ENCODE data around the gene RABEP1. TPM values are rescaled to one million over a fixed set of nuclear protein-coding genes. Genes with fewer than 3 reads are reported as not detected.

Gene RABEP1
- total RNA-seq, 3 donors from 2014 or later (not counting 1 experiment from before 2014, with no cell fraction given), result 44.1 to 64.0 (median 44.2) TPM

- H3K27me3 Mint-ChIP-seq (ENCODE audit: low read depth in 2 of 2), result no peaks in the 10 kb centered on the region
- H3K36me3 Mint-ChIP-seq, result no peaks in the 10 kb centered on the region
- H3K9me3 ChIP-seq (ENCODE audit: control insufficient read depth, insufficient read depth, low read length), result no peaks in the 10 kb centered on the region
- peak within 1 kb of the TSS; percentile 97 for H3K27ac ChIP-seq (ENCODE audit: low read length)
- TF ChIP-seq CTCF (IDR thresholded peaks at IDR 0.05), result no peak
- peak within 1 kb of the TSS; percentile 97 for H3K27ac Mint-ChIP-seq
- peak within 1 kb of the TSS; percentile 93 for H3K4me3 ChIP-seq (ENCODE audit: low read length)
- peaks cover 26% of the 10 kb centered on the region for H3K4me1 ChIP-seq (ENCODE audit: control insufficient read depth, insufficient read depth, low read length)
- peak; percentile 67 to 78 (median 70) for ATAC-seq
- H3K4me3 Mint-ChIP-seq, result peak within 1 kb of the TSS; percentile 99
- under 1% methylated on average over 39 of the region's 41 CpGs for WGBS (ENCODE audit: insufficient coverage)
- H3K36me3 ChIP-seq (ENCODE audit: control insufficient read depth, insufficient read depth, low read length), result peaks cover 39% of the 10 kb centered on the region
- no peaks in the 10 kb centered on the region for H3K9me3 Mint-ChIP-seq
- intact Hi-C loops (cut with micrococcal nuclease), result loop anchor here (1.0 to 5.0 kb wide), 4 partner anchors 19 to 473 kb away; partner anchors contain the start of genes C1QBP, DERL2, MIS12 and PFN1
- H3K27me3 ChIP-seq (ENCODE audit: control insufficient read depth, insufficient read depth, low read length), result no peaks in the 10 kb centered on the region
- peak; percentile 85 to 93 for DNase-seq
- peaks cover 25 to 27% of the 10 kb centered on the region in 2 donors for H3K4me1 Mint-ChIP-seq
Observed at GRCh38 chr17:5419959-5420653, 138.0 kb downstream of the RABEP1 start, which contains the start of gene RPAIN. Gene RPAIN, plus strand, starts transcription at chr17:5420182. Its CDS starts 29 bp downstream, at chr17:5420211.

GRCh38 chr17:5422505-5422904 lies 140.4 kb downstream of the RABEP1 start:
- Mint-ChIP-seq H3K9me3 (no peaks in the 10 kb centered on the region), H3K36me3 (peaks cover 2% of the 10 kb centered on the region)
- TF ChIP-seq CTCF (IDR thresholded peaks at IDR 0.05), result no peak

GRCh38 chr17:5424909-5425308 lies 142.8 kb downstream of the RABEP1 start:
- intact Hi-C loops (cut with micrococcal nuclease), result no loop called here
- H3K27ac Mint-ChIP-seq, result no peak overlapping the region
- peaks cover 10% of the 10 kb centered on the region for H3K36me3 Mint-ChIP-seq

More at GRCh38 chr17:5422505-5422904, 140.4 kb downstream of the RABEP1 start:
- no peak overlapping the region for H3K4me3 Mint-ChIP-seq
- H3K4me1 Mint-ChIP-seq, result peaks cover 20 to 27% of the 10 kb centered on the region in 2 donors
- Histone ChIP-seq H3K9me3 (ENCODE audit: control insufficient read depth, insufficient read depth, low read length) (no peaks in the 10 kb centered on the region), H3K36me3 (ENCODE audit: control insufficient read depth, insufficient read depth, low read length) (peaks cover 40% of the 10 kb centered on the region), H3K4me3 (ENCODE audit: low read length) (no peak overlapping the region), H3K27ac (ENCODE audit: low read length) (no peak overlapping the region), H3K27me3 (ENCODE audit: control insufficient read depth, insufficient read depth, low read length) (no peaks in the 10 kb centered on the region), H3K4me1 (ENCODE audit: control insufficient read depth, insufficient read depth, low read length) (peaks cover 21% of the 10 kb centered on the region)
- H3K27ac Mint-ChIP-seq, result no peak overlapping the region
- DNase-seq (no peak), ATAC-seq (no peak)
- H3K27me3 Mint-ChIP-seq (ENCODE audit: low read depth in 2 of 2), result no peaks in the 10 kb centered on the region
- intact Hi-C loops (cut with micrococcal nuclease), result no loop called here
- WGBS (ENCODE audit: insufficient coverage), result 100% methylated on average over 1 of the region's 2 CpGs

More at GRCh38 chr17:5424909-5425308, 142.8 kb downstream of the RABEP1 start:
- DNase-seq (no peak), ATAC-seq (no peak)
- H3K36me3 ChIP-seq (ENCODE audit: control insufficient read depth, insufficient read depth, low read length), result peaks cover 58% of the 10 kb centered on the region
- Mint-ChIP-seq H3K4me1 (peaks cover 14 to 16% of the 10 kb centered on the region in 2 donors), H3K4me3 (no peak overlapping the region), H3K27me3 (ENCODE audit: low read depth in 2 of 2) (no peaks in the 10 kb centered on the region), H3K9me3 (no peaks in the 10 kb centered on the region)
- H3K27me3 ChIP-seq (ENCODE audit: control insufficient read depth, insufficient read depth, low read length), result no peaks in the 10 kb centered on the region
- no peaks in the 10 kb centered on the region for H3K9me3 ChIP-seq (ENCODE audit: control insufficient read depth, insufficient read depth, low read length)
- no peak for TF ChIP-seq CTCF (IDR thresholded peaks at IDR 0.05)
- WGBS (ENCODE audit: insufficient coverage), result 89% methylated on average over 1 of the region's 1 CpG
- no peak overlapping the region for H3K4me3 ChIP-seq (ENCODE audit: low read length)
- no peak overlapping the region for H3K27ac ChIP-seq (ENCODE audit: low read length)
- H3K4me1 ChIP-seq (ENCODE audit: control insufficient read depth, insufficient read depth, low read length), result peaks cover 9% of the 10 kb centered on the region

Data from natural killer cell (primary cell).